GM19351 (cell line): ENCODE results near the gene NNMT.

Source experiments
- ATAC-seq: cut with Tn5 transposase; IDR thresholded peaks from one replicate; pipeline ENCODE4 v1.9.1; 2021; ENCODE audit warnings: mild to moderate bottlenecking, moderate library complexity; ENCODE audit not compliant: unreplicated experiment

Gene NNMT

GRCh38 chr11:114282488-114282887 lies 13.7 kb upstream of the NNMT start:
- no peak for ATAC-seq

- ATAC-seq = no peak
Measured at GRCh38 chr11:114283422-114283821, 12.8 kb upstream of the NNMT start.

GRCh38 chr11:114284021-114284420 lies 12.2 kb upstream of the NNMT start:
- no peak for ATAC-seq

- no peak for ATAC-seq
Measured at GRCh38 chr11:114284914-114285313, 11.3 kb upstream of the NNMT start.

- ATAC-seq = no peak
Measured at GRCh38 chr11:114285599-114285998, 10.6 kb upstream of the NNMT start.

- no peak for ATAC-seq
Measured at GRCh38 chr11:114286229-114286628, 10.0 kb upstream of the NNMT start.

- no peak for ATAC-seq
Measured at GRCh38 chr11:114287154-114287553, 9.0 kb upstream of the NNMT start.

- ATAC-seq = no peak
Measured at GRCh38 chr11:114288136-114288535, 8.1 kb upstream of the NNMT start.

- ATAC-seq = no peak
Measured at GRCh38 chr11:114289779-114290178, 6.4 kb upstream of the NNMT start.

GRCh38 chr11:114290503-114291235 lies 5.5 kb upstream of the NNMT start:
- no peak for ATAC-seq

- no peak for ATAC-seq
Measured at GRCh38 chr11:114291381-114291780, 4.8 kb upstream of the NNMT start.

GRCh38 chr11:114291842-114292680 lies 4.1 kb upstream of the NNMT start:
- ATAC-seq = no peak

- no peak for ATAC-seq
Measured at GRCh38 chr11:114293201-114293711, 2.9 kb upstream of the NNMT start.

- no peak for ATAC-seq
Measured at GRCh38 chr11:114296605-114297372, 590 bp downstream of the NNMT start.

- ATAC-seq = no peak
Measured at GRCh38 chr11:114297806-114298709, 1.9 kb downstream of the NNMT start.

- ATAC-seq = no peak
Measured at GRCh38 chr11:114298710-114299109, 2.5 kb downstream of the NNMT start.

GRCh38 chr11:114301088-114301487 lies 4.9 kb downstream of the NNMT start:
- ATAC-seq = no peak

GRCh38 chr11:114301927-114302326 lies 5.7 kb downstream of the NNMT start:
- no peak for ATAC-seq

- ATAC-seq = no peak
Measured at GRCh38 chr11:114302663-114303062, 6.5 kb downstream of the NNMT start.

GRCh38 chr11:114304065-114304464 lies 7.9 kb downstream of the NNMT start:
- ATAC-seq = no peak
